GM12878 (cell line): ENCODE measurements around the gene RFWD3. TPM values are rescaled to one million over a fixed set of nuclear protein-coding genes. Genes with fewer than 3 reads are reported as not detected.

ENCODE experiments used
- ATAC-seq: fragments of 200-7000 bp; cut with Tn5 transposase; 3 replicates; pipeline ENCODE4 v1.9.1; 2020; ENCODE audit warnings: mild to moderate bottlenecking, moderate library complexity
- BruUV-seq: library from RNA; stranded (reverse); fragments of 400-500 nt; replicated peaks from 2 replicates; lab custom pipeline; 2021; lab: Mats Ljungman, UMichigan
- CTCF ChIA-PET: fragments of 300-600 bp; sonication (Branson Sonifier 250); formaldehyde crosslinking; extraction: SDS; loops from one replicate; lab custom pipeline; 2021; ENCODE audit warnings: inconsistent platforms; lab: Yijun Ruan, JAX
- POLR2A ChIA-PET: fragments of 350-600 bp; formaldehyde crosslinking; extraction: SDS; loops from one replicate; lab custom pipeline; 2021; ENCODE audit warnings: inconsistent platforms; lab: Charles Lee
- RAD21 ChIA-PET: fragments of 300-600 bp; sonication (Branson Sonifier 250); formaldehyde crosslinking; loops from one replicate; lab custom pipeline; 2023; ENCODE audit warnings: antibody characterized with exemption; ENCODE audit not compliant: unreplicated experiment; lab: Charles Lee
- SMC1A ChIA-PET: fragments of 300-600 bp; sonication (Branson Sonifier 250); formaldehyde crosslinking; loops from one replicate; lab custom pipeline; 2023; ENCODE audit not compliant: unreplicated experiment, uncharacterized antibody; lab: Charles Lee
- DNase-seq: peaks from one replicate; pipeline ENCODE4 v3.0.0-alpha.2; 2011; ENCODE audit warnings: low read depth, low spot score
- FAIRE-seq: peaks from 3 replicates; lab custom pipeline; 2011; peaks lifted over from hg19 to GRCh38; lab: Jason Lieb, UNC
- H2AFZ ChIP-seq: 2 replicates; pipeline ENCODE4 v1.6.0; 2011; ENCODE audit warnings: low read depth, low read length, control low read depth; ENCODE audit not compliant: control insufficient read depth
- H3K27ac ChIP-seq: 2 replicates; pipeline ENCODE4 v1.5.1; 2011; ENCODE audit warnings: control low read depth; ENCODE audit not compliant: control insufficient read depth, insufficient read depth
- H3K27me3 ChIP-seq, 2 experiments: replicated peaks in 1 of 2; 2 replicates each; pipeline versions ENCODE4 v1.6.0 to v1.6.1; 2011; ENCODE audit warnings: low read length in 1 of 2; ENCODE audit not compliant: control insufficient read depth in 2 of 2, insufficient read depth in 2 of 2
- H3K36me3 ChIP-seq, 2 experiments: 2 replicates each; pipeline ENCODE4 v1.5.1; 2011; ENCODE audit warnings: low read length in 1 of 2; ENCODE audit not compliant: control insufficient read depth in 2 of 2, insufficient read depth in 2 of 2
- H3K4me1 ChIP-seq: 2 replicates; pipeline ENCODE4 v1.6.1; 2011; ENCODE audit warnings: mild to moderate bottlenecking, low read length, moderate library complexity, mixed read lengths; ENCODE audit not compliant: control insufficient read depth, insufficient read depth
- H3K4me2 ChIP-seq: 2 replicates; pipeline ENCODE4 v1.6.0; 2011; ENCODE audit warnings: control low read depth; ENCODE audit not compliant: control insufficient read depth, insufficient read depth
- H3K4me3 ChIP-seq: fragments of 200-600 bp; sonication (generic); 2 replicates; pipeline ENCODE4 v1.5.1; 2016
- H3K79me2 ChIP-seq: 2 replicates; pipeline ENCODE4 v1.6.0; 2011; ENCODE audit warnings: low read length; ENCODE audit not compliant: control insufficient read depth, insufficient read depth
- H3K9ac ChIP-seq: 2 replicates; pipeline ENCODE4 v1.8.0; 2011; ENCODE audit warnings: low read length, control low read depth, mixed read lengths; ENCODE audit not compliant: control insufficient read depth, insufficient read depth
- H3K9me3 ChIP-seq: replicated peaks from 3 replicates; pipeline ENCODE4 v1.5.1; 2011; ENCODE audit warnings: mild to moderate bottlenecking, low read length; ENCODE audit not compliant: control insufficient read depth, insufficient read depth
- H4K20me1 ChIP-seq: 2 replicates; pipeline ENCODE4 v1.6.0; 2011; ENCODE audit not compliant: control insufficient read depth, insufficient read depth
- EZH2 ChIP-seq: IDR thresholded peaks from 2 replicates; pipeline ENCODE4 v1.6.1; 2012; ENCODE audit warnings: low read depth, mild to moderate bottlenecking, control low read depth, inconsistent platforms, low read length, borderline replicate concordance; ENCODE audit not compliant: control insufficient read depth
- FOXK2 ChIP-seq: fragments of 450-650 bp; IDR thresholded peaks from 2 replicates; pipeline ENCODE4 v1.6.1; 2017; ENCODE audit warnings: mild to moderate bottlenecking, moderate library complexity
- FOXM1 ChIP-seq: IDR thresholded peaks from 2 replicates; pipeline ENCODE4 v1.6.1; 2012; ENCODE audit warnings: low read depth, mild to moderate bottlenecking, inconsistent platforms, low read length, moderate library complexity
- GABPA ChIP-seq: IDR thresholded peaks from 2 replicates; pipeline ENCODE4 v1.6.1; 2014; ENCODE audit warnings: antibody characterized with exemption, low read depth, mild to moderate bottlenecking, inconsistent platforms
- HDAC2 ChIP-seq: fragments of 200-600 bp; sonication (generic); IDR thresholded peaks from 2 replicates; pipeline ENCODE4 v1.6.1; 2017
- IKZF1 ChIP-seq: fragments of 450-650 bp; conservative IDR thresholded peaks from 2 replicates; pipeline ENCODE4 v1.6.1; 2017; ENCODE audit warnings: antibody characterized with exemption, mild to moderate bottlenecking
- NBN ChIP-seq: fragments of 450-650 bp; IDR thresholded peaks from 2 replicates; pipeline ENCODE4 v1.6.1; 2016
- PAX5 ChIP-seq: IDR thresholded peaks from 2 replicates; pipeline ENCODE4 v1.6.1; 2011; ENCODE audit warnings: low read depth, low read length, borderline replicate concordance
- POLR2AphosphoS2 ChIP-seq: IDR thresholded peaks from 2 replicates; pipeline ENCODE4 v1.6.1; 2011; ENCODE audit warnings: low read depth, mild to moderate bottlenecking, low read length, improper control_type of control experiment, moderate library complexity
- RBBP5 ChIP-seq: fragments of 200-600 bp; sonication (generic); conservative IDR thresholded peaks from 2 replicates; pipeline ENCODE4 v1.6.1; 2016
- RCOR1 ChIP-seq: conservative IDR thresholded peaks from 2 replicates; pipeline ENCODE4 v1.6.1; 2012; ENCODE audit warnings: low read depth, low read length, improper control_type of control experiment
- SP1 ChIP-seq: IDR thresholded peaks from one replicate; pipeline ENCODE4 v1.6.1; 2011; ENCODE audit warnings: low read depth, low read length
- SPI1 ChIP-seq: IDR thresholded peaks from 2 replicates; pipeline ENCODE4 v1.6.1; 2011; ENCODE audit warnings: low read depth, mild to moderate bottlenecking, low read length, moderate library complexity, borderline replicate concordance; ENCODE audit not compliant: insufficient read depth
- TAF1 ChIP-seq: IDR thresholded peaks from 2 replicates; pipeline ENCODE4 v1.6.1; 2011; ENCODE audit warnings: mild to moderate bottlenecking, low read depth, low read length, borderline replicate concordance
- ZNF274 ChIP-seq: IDR thresholded peaks from one replicate; pipeline ENCODE4 v1.8.0; 2011; ENCODE audit not compliant: insufficient read length, insufficient read depth
- WGBS: methylation state at CpG from one replicate; pipeline ENCODE4 v1.1.6; 2016; ENCODE audit warnings: low lambda C conversion rate; ENCODE audit not compliant: insufficient replicate concordance, insufficient coverage; ENCODE audit errors: missing lambda C conversion rate; 5-methylcytosine and 5-hydroxymethylcytosine counted together
- in situ Hi-C: fragments of 300-500 bp; cut with MboI; formaldehyde crosslinking; loops from 9 replicates; pipeline ENCODE4 v1.14.3; 2018; ENCODE audit warnings: mixed read lengths
- intact Hi-C: fragments of 100-400 bp; cut with micrococcal nuclease; formaldehyde crosslinking; loops from one replicate; pipeline ENCODE4 v1.14.2; 2022; ENCODE audit not compliant: unreplicated experiment
- polyA plus RNA-seq, 11 experiments: library from polyadenylated mRNA; depleted of rRNA in 4 of 11; unstranded in 6 of 11; stranded (reverse) in 5 of 11; fragments of >200 nt; fragmentation: Nextera tagmentation in 4 of 11; fragmentation: Illumina TruSeq in 1 of 11; extraction: Ambion mirVana in 4 of 11; extraction: Trizol in 1 of 11; gene quantifications; 1 replicate in 1 of 11; 2 replicates in 10 of 11; pipeline versions ENCODE4 v1.2.1 to v1.2.3, GENCODE V29; 2011 to 2016; ENCODE audit warnings: inconsistent platforms in 2 of 11, missing spikeins in 2 of 11, low read depth in 1 of 11
- total RNA-seq, 4 experiments: library from RNA; depleted of rRNA in 3 of 4; stranded (reverse); fragments of >200 nt in 3 of 4; fragmentation: Illumina TruSeq in 1 of 4; extraction: Trizol in 1 of 4; gene quantifications; 2 replicates each; pipeline versions ENCODE4 v1.2.1 to v1.2.3, GENCODE V29; 2013 to 2021
- TF ChIP-seq, protein P1 (sequence below): fragments of 450-650 bp; IDR thresholded peaks from 2 replicates; pipeline ENCODE4 v1.6.1; 2017; ENCODE audit warnings: low read depth, mild to moderate bottlenecking, moderate library complexity
- TF ChIP-seq, protein P2 (sequence below): fragments of 450-650 bp; IDR thresholded peaks from 2 replicates; pipeline ENCODE4 v1.6.1; 2016; ENCODE audit warnings: mild to moderate bottlenecking
- TF ChIP-seq, protein P3 (sequence below): fragments of 450-650 bp; IDR thresholded peaks from 2 replicates; pipeline ENCODE4 v1.6.1; 2018; ENCODE audit warnings: mild to moderate bottlenecking, low read depth, moderate library complexity; ENCODE audit not compliant: partially characterized antibody

Gene RFWD3
- total and polyA plus RNA-seq, 10 of the 15 experiments (the other 5 are each of a cell fraction or from before 2014, with no cell fraction given), result 10.7 to 78.5 (median 51.2) TPM

DNA sequence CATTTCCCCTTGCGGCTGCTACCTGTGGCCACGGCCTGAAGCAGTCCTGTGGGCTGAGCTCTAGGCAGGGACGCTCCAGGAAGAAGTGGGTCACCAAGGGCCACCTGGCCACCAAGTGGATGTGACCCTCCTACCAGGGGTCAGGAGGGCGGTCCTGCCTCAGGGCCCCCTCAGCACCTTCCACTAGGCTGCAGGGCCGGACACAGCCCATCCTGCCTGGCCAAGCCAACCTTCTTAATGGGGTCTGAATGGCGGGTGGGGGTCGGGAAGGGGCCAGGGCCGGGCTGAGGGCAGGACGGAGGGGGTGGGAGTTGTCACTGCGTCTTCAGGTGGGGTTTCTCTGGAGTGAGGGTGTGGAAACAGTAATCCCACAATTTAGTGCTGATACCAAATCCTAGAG is 47.2 kb upstream of the RFWD3 start:
- 25% methylated on average over 9 of the region's 10 CpGs for WGBS
- POLR2A ChIA-PET, result no interaction called here
- Histone ChIP-seq H2AFZ (no peak overlapping the region), H3K4me1 (no peaks in the 10 kb centered on the region), H4K20me1 (no peaks in the 10 kb centered on the region), H3K27ac (no peak overlapping the region), H3K9me3 (no peaks in the 10 kb centered on the region), H3K4me2 (no peak overlapping the region), H3K27me3 (no peaks in the 10 kb centered on the region), H3K9ac (no peak overlapping the region), H3K4me3 (no peak overlapping the region), H3K79me2 (no peaks in the 10 kb centered on the region), H3K36me3 (no peaks in the 10 kb centered on the region)
- DNase-seq (no peak), FAIRE-seq (no peak), ATAC-seq (no peak)
- intact Hi-C loops, result no loop called here
- RAD21 ChIA-PET, result interaction anchor here (5.5 kb wide), 1 partner anchor 149 kb away, joined by 62 read pairs; no protein-coding TSS in a partner anchor
- SMC1A ChIA-PET, result no interaction called here
- no TSS peak for BruUV-seq
- in situ Hi-C loops, result no loop called here
- CTCF ChIA-PET, result interaction anchor here (10.6 kb wide), 1 partner anchor 148 kb away, joined by 190 read pairs; no protein-coding TSS in a partner anchor
- TF ChIP-seq, protein P1, sequence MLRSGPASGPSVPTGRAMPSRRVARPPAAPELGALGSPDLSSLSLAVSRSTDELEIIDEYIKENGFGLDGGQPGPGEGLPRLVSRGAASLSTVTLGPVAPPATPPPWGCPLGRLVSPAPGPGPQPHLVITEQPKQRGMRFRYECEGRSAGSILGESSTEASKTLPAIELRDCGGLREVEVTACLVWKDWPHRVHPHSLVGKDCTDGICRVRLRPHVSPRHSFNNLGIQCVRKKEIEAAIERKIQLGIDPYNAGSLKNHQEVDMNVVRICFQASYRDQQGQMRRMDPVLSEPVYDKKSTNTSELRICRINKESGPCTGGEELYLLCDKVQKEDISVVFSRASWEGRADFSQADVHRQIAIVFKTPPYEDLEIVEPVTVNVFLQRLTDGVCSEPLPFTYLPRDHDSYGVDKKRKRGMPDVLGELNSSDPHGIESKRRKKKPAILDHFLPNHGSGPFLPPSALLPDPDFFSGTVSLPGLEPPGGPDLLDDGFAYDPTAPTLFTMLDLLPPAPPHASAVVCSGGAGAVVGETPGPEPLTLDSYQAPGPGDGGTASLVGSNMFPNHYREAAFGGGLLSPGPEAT, result no peak
- TF ChIP-seq FOXK2 (no peak), TAF1 (no peak), PAX5 (no peak), GABPA (no peak), IKZF1 (no peak), FOXM1 (no peak), SP1 (no peak), HDAC2 (no peak), SPI1 (no peak), POLR2AphosphoS2 (no peak), RBBP5 (no peak), ZNF274 (no peak), NBN (no peak), RCOR1 (no peak), EZH2 (no peak)
- TF ChIP-seq, protein P2, sequence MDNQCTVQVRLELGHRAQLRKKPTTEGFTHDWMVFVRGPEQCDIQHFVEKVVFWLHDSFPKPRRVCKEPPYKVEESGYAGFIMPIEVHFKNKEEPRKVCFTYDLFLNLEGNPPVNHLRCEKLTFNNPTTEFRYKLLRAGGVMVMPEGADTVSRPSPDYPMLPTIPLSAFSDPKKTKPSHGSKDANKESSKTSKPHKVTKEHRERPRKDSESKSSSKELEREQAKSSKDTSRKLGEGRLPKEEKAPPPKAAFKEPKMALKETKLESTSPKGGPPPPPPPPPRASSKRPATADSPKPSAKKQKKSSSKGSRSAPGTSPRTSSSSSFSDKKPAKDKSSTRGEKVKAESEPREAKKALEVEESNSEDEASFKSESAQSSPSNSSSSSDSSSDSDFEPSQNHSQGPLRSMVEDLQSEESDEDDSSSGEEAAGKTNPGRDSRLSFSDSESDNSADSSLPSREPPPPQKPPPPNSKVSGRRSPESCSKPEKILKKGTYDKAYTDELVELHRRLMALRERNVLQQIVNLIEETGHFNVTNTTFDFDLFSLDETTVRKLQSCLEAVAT, result no peak
- TF ChIP-seq, protein P3, sequence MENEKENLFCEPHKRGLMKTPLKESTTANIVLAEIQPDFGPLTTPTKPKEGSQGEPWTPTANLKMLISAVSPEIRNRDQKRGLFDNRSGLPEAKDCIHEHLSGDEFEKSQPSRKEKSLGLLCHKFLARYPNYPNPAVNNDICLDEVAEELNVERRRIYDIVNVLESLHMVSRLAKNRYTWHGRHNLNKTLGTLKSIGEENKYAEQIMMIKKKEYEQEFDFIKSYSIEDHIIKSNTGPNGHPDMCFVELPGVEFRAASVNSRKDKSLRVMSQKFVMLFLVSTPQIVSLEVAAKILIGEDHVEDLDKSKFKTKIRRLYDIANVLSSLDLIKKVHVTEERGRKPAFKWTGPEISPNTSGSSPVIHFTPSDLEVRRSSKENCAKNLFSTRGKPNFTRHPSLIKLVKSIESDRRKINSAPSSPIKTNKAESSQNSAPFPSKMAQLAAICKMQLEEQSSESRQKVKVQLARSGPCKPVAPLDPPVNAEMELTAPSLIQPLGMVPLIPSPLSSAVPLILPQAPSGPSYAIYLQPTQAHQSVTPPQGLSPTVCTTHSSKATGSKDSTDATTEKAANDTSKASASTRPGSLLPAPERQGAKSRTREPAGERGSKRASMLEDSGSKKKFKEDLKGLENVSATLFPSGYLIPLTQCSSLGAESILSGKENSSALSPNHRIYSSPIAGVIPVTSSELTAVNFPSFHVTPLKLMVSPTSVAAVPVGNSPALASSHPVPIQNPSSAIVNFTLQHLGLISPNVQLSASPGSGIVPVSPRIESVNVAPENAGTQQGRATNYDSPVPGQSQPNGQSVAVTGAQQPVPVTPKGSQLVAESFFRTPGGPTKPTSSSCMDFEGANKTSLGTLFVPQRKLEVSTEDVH, result no peak
